ENCODE data around the gene MYEF2. TPM values are rescaled to one million over a fixed set of nuclear protein-coding genes. Genes with fewer than 3 reads are reported as not detected.

The MYEF2 gene
- total RNA-seq, 2 donors from 2014 or later, result 10.2 to 23.3 TPM

DNA sequence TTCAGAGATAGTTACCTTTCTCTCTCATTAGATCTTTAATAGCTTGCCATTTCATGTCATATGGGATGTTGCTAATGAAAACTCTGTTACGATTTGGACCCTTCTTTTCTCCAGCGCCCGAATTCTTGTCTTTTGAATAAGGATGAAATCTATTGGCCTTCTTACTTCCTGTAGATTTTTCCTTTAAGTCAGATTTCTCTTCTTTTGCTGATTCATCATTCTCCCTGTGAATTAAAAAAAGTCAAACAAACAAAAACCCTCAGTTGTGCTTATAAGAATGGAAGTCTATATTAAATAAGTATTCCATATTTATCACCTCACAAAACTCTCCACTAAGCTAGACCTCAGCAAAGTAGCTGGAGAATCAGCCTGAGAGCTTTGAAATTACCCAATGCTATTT is 9.5 kb downstream of the MYEF2 start:
- no peak overlapping the region for H3K4me3 ChIP-seq
- no peak for DNase-seq (ENCODE audit: low spot score)
- TF ChIP-seq, protein P1, sequence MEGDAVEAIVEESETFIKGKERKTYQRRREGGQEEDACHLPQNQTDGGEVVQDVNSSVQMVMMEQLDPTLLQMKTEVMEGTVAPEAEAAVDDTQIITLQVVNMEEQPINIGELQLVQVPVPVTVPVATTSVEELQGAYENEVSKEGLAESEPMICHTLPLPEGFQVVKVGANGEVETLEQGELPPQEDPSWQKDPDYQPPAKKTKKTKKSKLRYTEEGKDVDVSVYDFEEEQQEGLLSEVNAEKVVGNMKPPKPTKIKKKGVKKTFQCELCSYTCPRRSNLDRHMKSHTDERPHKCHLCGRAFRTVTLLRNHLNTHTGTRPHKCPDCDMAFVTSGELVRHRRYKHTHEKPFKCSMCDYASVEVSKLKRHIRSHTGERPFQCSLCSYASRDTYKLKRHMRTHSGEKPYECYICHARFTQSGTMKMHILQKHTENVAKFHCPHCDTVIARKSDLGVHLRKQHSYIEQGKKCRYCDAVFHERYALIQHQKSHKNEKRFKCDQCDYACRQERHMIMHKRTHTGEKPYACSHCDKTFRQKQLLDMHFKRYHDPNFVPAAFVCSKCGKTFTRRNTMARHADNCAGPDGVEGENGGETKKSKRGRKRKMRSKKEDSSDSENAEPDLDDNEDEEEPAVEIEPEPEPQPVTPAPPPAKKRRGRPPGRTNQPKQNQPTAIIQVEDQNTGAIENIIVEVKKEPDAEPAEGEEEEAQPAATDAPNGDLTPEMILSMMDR (IDR thresholded peaks at IDR 0.05), result no peak
- TF ChIP-seq POLR2A (IDR thresholded peaks at IDR 0.05) (no peak), POLR2AphosphoS5 (IDR thresholded peaks at IDR 0.05) (no peak)
- no peaks in the 10 kb centered on the region for H3K36me3 ChIP-seq
- H3K27ac ChIP-seq, result no peak overlapping the region
- no peaks in the 10 kb centered on the region for H3K9me3 ChIP-seq
- intact Hi-C loops (cut with DNase I), result no loop called here
- 60% methylated on average over 3 of the region's 3 CpGs for whole genome bisulfite sequencing
- no peaks in the 10 kb centered on the region for H3K4me1 ChIP-seq (replicated peaks)
- no peaks in the 10 kb centered on the region for H3K27me3 ChIP-seq (replicated peaks; ENCODE audit: insufficient read depth)

DNA sequence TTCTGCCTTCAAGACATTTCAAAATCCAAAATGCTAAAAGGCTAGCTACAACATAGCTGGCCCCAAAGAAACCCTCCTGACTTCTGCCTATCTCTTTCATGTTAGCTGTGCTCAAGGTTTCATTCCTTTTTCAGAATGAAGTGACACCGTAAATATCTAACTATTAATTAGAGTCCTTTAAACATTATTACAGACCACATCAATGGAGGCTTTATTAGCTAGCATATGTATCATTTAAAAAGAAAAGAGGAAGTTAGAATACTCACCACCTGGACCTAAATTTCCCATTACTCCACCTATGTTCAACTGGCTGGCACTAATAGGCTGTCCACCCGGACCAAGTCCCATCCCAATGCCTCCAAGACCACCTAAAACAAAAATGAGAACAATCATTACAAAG is 24.6 kb downstream of the MYEF2 start:
- Histone ChIP-seq H3K27ac (no peak overlapping the region), H3K9me3 (no peaks in the 10 kb centered on the region), H3K27me3 (replicated peaks; ENCODE audit: insufficient read depth) (no peaks in the 10 kb centered on the region), H3K4me1 (replicated peaks) (no peaks in the 10 kb centered on the region), H3K36me3 (no peaks in the 10 kb centered on the region), H3K4me3 (no peak overlapping the region)
- TF ChIP-seq, protein P1 (IDR thresholded peaks at IDR 0.05), result no peak
- TF ChIP-seq POLR2A (IDR thresholded peaks at IDR 0.05) (no peak), POLR2AphosphoS5 (IDR thresholded peaks at IDR 0.05) (no peak)
- DNase-seq (ENCODE audit: low spot score), result no peak
- intact Hi-C loops (cut with DNase I), result no loop called here
- 94% methylated on average over 2 of the region's 2 CpGs for whole genome bisulfite sequencing

GRCh38 chr15:48149858-48150257 is 28.2 kb downstream of the MYEF2 start:
- H3K27me3 ChIP-seq (replicated peaks; ENCODE audit: insufficient read depth), result no peaks in the 10 kb centered on the region
- TF ChIP-seq, protein P1 (IDR thresholded peaks at IDR 0.05), result no peak
- no peak for TF ChIP-seq POLR2AphosphoS5 (IDR thresholded peaks at IDR 0.05)
- TF ChIP-seq POLR2A (IDR thresholded peaks at IDR 0.05), result no peak
- WGBS, result 90% methylated on average over 4 of the region's 4 CpGs
- no peaks in the 10 kb centered on the region for H3K9me3 ChIP-seq
- no peaks in the 10 kb centered on the region for H3K4me1 ChIP-seq (replicated peaks)
- no peak overlapping the region for H3K27ac ChIP-seq
- intact Hi-C loops (cut with DNase I), result no loop called here
- no peak overlapping the region for H3K4me3 ChIP-seq
- H3K36me3 ChIP-seq, result no peaks in the 10 kb centered on the region
- DNase-seq (ENCODE audit: low spot score), result no peak

DNA sequence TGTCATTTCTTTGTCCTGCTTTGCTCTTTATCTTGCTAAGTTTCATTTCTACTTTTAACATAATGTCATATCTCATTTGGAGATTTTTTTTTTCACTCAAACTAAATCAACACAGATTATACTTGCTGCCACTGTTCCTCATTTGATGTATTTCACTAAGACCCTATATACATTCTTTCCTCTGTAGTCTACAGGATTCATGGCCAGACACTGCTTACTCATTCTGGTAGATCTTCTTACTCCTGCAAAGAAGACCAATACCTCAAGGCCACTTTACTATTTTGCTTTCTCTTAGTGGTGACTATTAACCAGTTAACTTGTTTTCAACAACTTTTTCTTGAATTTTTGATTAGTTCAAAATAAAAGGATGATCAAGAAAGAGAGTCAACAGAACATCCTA is 30.7 kb downstream of the MYEF2 start:
- Histone ChIP-seq H3K27me3 (replicated peaks; ENCODE audit: insufficient read depth) (no peaks in the 10 kb centered on the region), H3K36me3 (no peaks in the 10 kb centered on the region), H3K27ac (no peak overlapping the region), H3K9me3 (no peaks in the 10 kb centered on the region), H3K4me3 (no peak overlapping the region), H3K4me1 (replicated peaks) (no peaks in the 10 kb centered on the region)
- no peak for DNase-seq (ENCODE audit: low spot score)
- no peak for TF ChIP-seq POLR2AphosphoS5 (IDR thresholded peaks at IDR 0.05)
- TF ChIP-seq, protein P1 (IDR thresholded peaks at IDR 0.05), result no peak
- TF ChIP-seq POLR2A (IDR thresholded peaks at IDR 0.05), result no peak
- intact Hi-C loops (cut with DNase I), result no loop called here

- Histone ChIP-seq H3K27me3 (replicated peaks; ENCODE audit: insufficient read depth) (no peaks in the 10 kb centered on the region), H3K36me3 (no peaks in the 10 kb centered on the region), H3K4me3 (no peak overlapping the region), H3K27ac (no peak overlapping the region), H3K4me1 (replicated peaks) (no peaks in the 10 kb centered on the region), H3K9me3 (no peaks in the 10 kb centered on the region)
- TF ChIP-seq, protein P1 (IDR thresholded peaks at IDR 0.05), result no peak
- TF ChIP-seq POLR2AphosphoS5 (IDR thresholded peaks at IDR 0.05) (no peak), POLR2A (IDR thresholded peaks at IDR 0.05) (no peak)
- DNase-seq (ENCODE audit: low spot score), result no peak
- intact Hi-C loops (cut with DNase I), result no loop called here
These were observed 32.2 kb downstream of the MYEF2 start for GRCh38 chr15:48145923-48146322.
